HG02973 (cell line): ENCODE measurements around the gene PSG3.
"Not testable (repeated sequence)": the region's sequence is repeated elsewhere in the genome, so short reads cannot be mapped to it uniquely, and the experiment has no call there.

ENCODE experiments used
- ATAC-seq: cut with Tn5 transposase; IDR thresholded peaks from one replicate; pipeline ENCODE4 v1.9.1; 2021; ENCODE audit warnings: moderate library complexity; ENCODE audit not compliant: unreplicated experiment

Gene PSG3

DNA sequence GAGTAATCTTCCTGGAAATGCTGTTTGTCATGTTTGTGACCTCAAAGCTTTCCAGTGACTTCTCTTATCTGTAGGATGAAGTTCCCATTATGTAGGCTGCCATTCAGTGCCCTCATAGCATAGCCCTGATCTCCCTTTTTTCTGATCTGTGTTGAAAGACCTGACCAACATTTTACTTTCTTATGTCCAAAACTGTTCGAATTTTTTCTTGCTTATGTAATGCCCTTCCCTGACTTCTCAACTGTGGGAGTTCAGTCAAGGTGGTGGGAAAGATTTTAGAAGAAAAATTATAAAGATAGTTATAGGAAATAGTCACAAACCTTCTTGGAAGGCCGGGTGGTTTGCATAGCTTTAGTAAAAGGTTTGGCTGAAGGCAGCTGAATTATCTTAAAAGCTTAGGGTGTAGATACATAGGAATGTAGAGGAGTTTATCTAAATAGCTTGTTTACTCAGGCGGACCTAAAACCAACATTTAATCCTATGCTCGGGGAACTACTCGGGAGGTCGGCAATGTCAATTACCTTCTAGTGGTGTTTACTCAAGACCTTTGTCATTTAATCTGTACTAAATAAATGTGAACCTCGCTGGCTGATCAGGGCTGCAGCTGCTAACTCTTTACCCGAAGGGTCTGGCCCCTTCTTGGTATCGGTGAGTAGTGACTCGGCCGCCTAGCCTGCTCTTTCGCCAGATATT lies 44.3 kb downstream of the PSG3 start:
- no peak for ATAC-seq

- no peak for ATAC-seq
Measured at GRCh38 chr19:42693760-42694350, 46.4 kb downstream of the PSG3 start.

- no peak for ATAC-seq
Measured at GRCh38 chr19:42683917-42684513, 56.3 kb downstream of the PSG3 start.

GRCh38 chr19:42676326-42676725 lies 64.0 kb downstream of the PSG3 start:
- ATAC-seq = not testable (repeated sequence)

DNA sequence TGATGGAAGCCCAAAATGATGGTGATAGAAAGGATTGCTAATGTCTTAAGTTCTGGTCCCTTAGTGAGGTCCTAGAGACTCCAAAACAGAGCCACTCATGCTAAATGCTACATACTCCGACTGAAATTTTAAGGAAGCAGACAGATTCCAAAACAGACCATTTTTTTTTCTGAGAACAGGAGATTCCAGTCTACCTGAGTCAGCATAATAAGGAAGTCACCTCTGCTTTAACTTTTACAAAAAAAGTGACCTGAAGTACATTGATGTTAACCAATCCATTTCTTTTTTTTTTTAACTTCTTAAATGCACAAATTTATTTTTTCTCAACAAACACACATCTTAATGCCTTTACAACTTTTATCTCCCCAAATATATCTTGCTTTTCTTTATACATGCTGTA lies 65.7 kb downstream of the PSG3 start:
- ATAC-seq = not testable (repeated sequence)
